Liver (tissue), 3 donors: Measurements from ENCODE around the gene DNPEP.

ENCODE experiments used
- CTCF ChIP-seq: fragments of 150-350 bp; IDR thresholded peaks from 2 replicates; pipeline ENCODE4 v1.5.1; 2017; ENCODE audit warnings: improper control_type of control experiment, low read depth, low read length; ENCODE audit not compliant: missing input control
- FOXA1 ChIP-seq: IDR thresholded peaks from 2 replicates; pipeline ENCODE4 v1.6.1; 2016; ENCODE audit warnings: antibody characterized with exemption
- JUND ChIP-seq, 2 donors: IDR thresholded peaks; 2 replicates each; pipeline ENCODE4 v1.6.1; 2016; ENCODE audit warnings: antibody characterized with exemption in 2 of 2
- MAX ChIP-seq: IDR thresholded peaks from 2 replicates; pipeline ENCODE4 v1.6.1; 2016; ENCODE audit warnings: antibody characterized with exemption
- RAD21 ChIP-seq, 2 donors: IDR thresholded peaks; 2 replicates each; pipeline ENCODE4 v1.6.1; 2016; ENCODE audit warnings: antibody characterized with exemption in 2 of 2, mild to moderate bottlenecking in 2 of 2
- REST ChIP-seq: IDR thresholded peaks from 2 replicates; pipeline ENCODE4 v1.6.1; 2016; ENCODE audit warnings: antibody characterized with exemption, mild to moderate bottlenecking
- SP1 ChIP-seq: IDR thresholded peaks from 2 replicates; pipeline ENCODE4 v1.6.1; 2018; ENCODE audit warnings: antibody characterized with exemption, mild to moderate bottlenecking
- TAF1 ChIP-seq: conservative IDR thresholded peaks from 2 replicates; pipeline ENCODE4 v1.6.1; 2016; ENCODE audit warnings: antibody characterized with exemption, mild to moderate bottlenecking
- donor health status: healthy.
- donor health status: healthy.

- no peak for TF ChIP-seq CTCF
- TF ChIP-seq TAF1 = no peak
- TF ChIP-seq SP1 = no peak
- no peak for TF ChIP-seq REST
- TF ChIP-seq RAD21 (IDR thresholded peaks at IDR 0.05) = no peak
- no peak for TF ChIP-seq FOXA1
- TF ChIP-seq MAX = no peak
- no peak for TF ChIP-seq JUND (IDR thresholded peaks at IDR 0.05)
These were observed 38.9 kb upstream of the DNPEP start for GRCh38 chr2:219426534-219427136.
